HepG2 (cell line): ENCODE results near the gene CCDC178. TPM values are rescaled to one million over a fixed set of nuclear protein-coding genes. Genes with fewer than 3 reads are reported as not detected.

Source experiments
- ATAC-seq: fragments of 200-7000 bp; cut with Tn5 transposase; 3 replicates; pipeline ENCODE4 v1.9.1; 2020; ENCODE audit warnings: mild to moderate bottlenecking, moderate library complexity
- BruUV-seq: library from RNA; stranded (reverse); fragments of 400-500 nt; replicated peaks from 2 replicates; lab custom pipeline; 2021; lab: Mats Ljungman, UMichigan
- CTCF ChIA-PET: fragments of 300-600 bp; formaldehyde crosslinking; extraction: SDS; loops from one replicate; lab custom pipeline; 2021; ENCODE audit warnings: low total read pairs, inconsistent platforms, low intra/inter-chr PET ratio; lab: Yijun Ruan, JAX
- POLR2A ChIA-PET: fragments of 350-600 bp; sonication (Branson Sonifier 250); formaldehyde crosslinking; loops from one replicate; lab custom pipeline; 2020; ENCODE audit warnings: antibody characterized with exemption, inconsistent platforms; lab: Yijun Ruan, JAX
- DNase-seq: peaks from one replicate; pipeline ENCODE4 v3.0.0-alpha.2; 2015; ENCODE audit warnings: low spot score
- FAIRE-seq: peaks from 3 replicates; lab custom pipeline; 2011; peaks lifted over from hg19 to GRCh38; lab: Jason Lieb, UNC
- H2AFZ ChIP-seq: one replicate; pipeline ENCODE4 v1.6.1; 2011; ENCODE audit warnings: low read length, inconsistent platforms
- H3K27ac ChIP-seq: fragments of 300-600 bp; 3 replicates; pipeline ENCODE4 v1.8.0; 2011; ENCODE audit warnings: mixed run types, mild to moderate bottlenecking, mixed read lengths, low read length, inconsistent platforms; ENCODE audit not compliant: insufficient read depth; ENCODE audit errors: extremely low read length
- H3K27me3 ChIP-seq, 2 experiments: fragments of 200-600 bp in 1 of 2; 2 replicates in 1 of 2; 3 replicates in 1 of 2; pipeline versions ENCODE4 v1.6.0 to v1.8.0; 2011; ENCODE audit warnings: low read length in 2 of 2, mild to moderate bottlenecking in 2 of 2, moderate library complexity in 2 of 2, inconsistent platforms in 1 of 2; ENCODE audit not compliant: insufficient read depth in 2 of 2, control insufficient read depth in 1 of 2
- H3K36me3 ChIP-seq, 2 experiments: fragments of 200-600 bp in 1 of 2; replicated peaks in 1 of 2; 2 replicates in 1 of 2; 3 replicates in 1 of 2; pipeline versions ENCODE4 v1.5.1 to v1.8.0; 2011; ENCODE audit warnings: low read length in 2 of 2, inconsistent platforms in 1 of 2; ENCODE audit not compliant: insufficient read depth in 2 of 2, control insufficient read depth in 1 of 2
- H3K4me1 ChIP-seq: 2 replicates; pipeline ENCODE4 v1.5.1; 2012; ENCODE audit warnings: low read length, inconsistent platforms; ENCODE audit not compliant: insufficient read depth
- H3K4me2 ChIP-seq: 2 replicates; pipeline ENCODE4 v1.6.0; 2011; ENCODE audit warnings: low read depth, low read length, inconsistent platforms
- H3K4me3 ChIP-seq, 3 experiments: fragments of 200-600 bp in 1 of 3; sonication (generic), shearing (Covaris generic) in 1 of 3; replicated peaks in 1 of 3; 2 replicates each; pipeline ENCODE4 v1.5.1; 2011 to 2016; ENCODE audit warnings: low read length in 3 of 3, inconsistent platforms in 2 of 3, low read depth in 2 of 3, mild to moderate bottlenecking in 2 of 3, control low read depth in 1 of 3, mixed read lengths in 1 of 3; ENCODE audit not compliant: insufficient read depth in 1 of 3
- H3K79me2 ChIP-seq: one replicate; pipeline ENCODE4 v1.6.1; 2011; ENCODE audit warnings: low read length, inconsistent platforms; ENCODE audit not compliant: insufficient read depth
- H3K9ac ChIP-seq: 2 replicates; pipeline ENCODE4 v1.6.0; 2011; ENCODE audit warnings: mild to moderate bottlenecking, low read depth, low read length, inconsistent platforms; ENCODE audit not compliant: insufficient read depth
- H3K9me3 ChIP-seq: 2 replicates; pipeline ENCODE4 v1.5.1; 2012; ENCODE audit warnings: mild to moderate bottlenecking, low read length
- H4K20me1 ChIP-seq: 2 replicates; pipeline ENCODE4 v1.6.0; 2011; ENCODE audit warnings: inconsistent platforms, mild to moderate bottlenecking, low read length, moderate library complexity; ENCODE audit not compliant: insufficient read depth
- CBX5 ChIP-seq: sonication (generic); formaldehyde crosslinking; IDR thresholded peaks from 2 replicates; pipeline ENCODE4 v1.4.0; 2020; ENCODE audit warnings: missing genetic modification reagents, borderline replicate concordance
- HHEX ChIP-seq: IDR thresholded peaks from 2 replicates; pipeline ENCODE4 v1.6.1; 2016; ENCODE audit warnings: control low read depth
- HNRNPH1 ChIP-seq: fragments of 200-400 bp; formaldehyde crosslinking; optimal IDR thresholded peaks from 2 replicates; pipeline ENCODE3; 2017; ENCODE audit warnings: mild to moderate bottlenecking, low read depth, low read length
- HOXA3 ChIP-seq: sonication (generic); formaldehyde crosslinking; IDR thresholded peaks from 2 replicates; pipeline ENCODE4 v1.5.0; 2020; ENCODE audit warnings: missing genetic modification reagents
- NBN ChIP-seq: fragments of 450-650 bp; conservative IDR thresholded peaks from 2 replicates; pipeline ENCODE4 v1.6.1; 2017
- NFKB2 ChIP-seq: sonication (generic); formaldehyde crosslinking; IDR thresholded peaks from 2 replicates; pipeline ENCODE4 v1.4.0; 2020; ENCODE audit warnings: missing genetic modification reagents, borderline replicate concordance
- PREB ChIP-seq: sonication (generic); formaldehyde crosslinking; IDR thresholded peaks from 2 replicates; pipeline ENCODE4 v1.4.0; 2020; ENCODE audit warnings: missing genetic modification reagents
- SMYD3 ChIP-seq: sonication (generic); formaldehyde crosslinking; IDR thresholded peaks from 2 replicates; pipeline ENCODE4 v1.8.1; 2023; ENCODE audit warnings: mild to moderate bottlenecking, missing genetic modification reagents
- SYNCRIP ChIP-seq: fragments of 200-400 bp; formaldehyde crosslinking; IDR thresholded peaks from 2 replicates; pipeline ENCODE4 v1.6.1; 2018; ENCODE audit warnings: mild to moderate bottlenecking, low read depth, low read length; ENCODE audit not compliant: insufficient read depth
- ZNF10 ChIP-seq: sonication (generic); formaldehyde crosslinking; IDR thresholded peaks from 2 replicates; pipeline ENCODE4 v1.4.0; 2020; ENCODE audit warnings: mild to moderate bottlenecking, low read depth, missing genetic modification reagents, borderline replicate concordance
- ZNF530 ChIP-seq: sonication (generic); formaldehyde crosslinking; IDR thresholded peaks from 2 replicates; pipeline ENCODE4 v1.5.0; 2020; ENCODE audit warnings: low read depth, mild to moderate bottlenecking, missing genetic modification reagents
- ZSCAN29 ChIP-seq: sonication (generic); formaldehyde crosslinking; conservative IDR thresholded peaks from 2 replicates; pipeline ENCODE4 v1.4.0; 2020; ENCODE audit warnings: mild to moderate bottlenecking, missing genetic modification reagents
- WGBS: methylation state at CpG from one replicate; pipeline ENCODE4 v1.1.6; 2017; ENCODE audit warnings: low lambda C conversion rate; 5-methylcytosine and 5-hydroxymethylcytosine counted together
- in situ Hi-C: cut with HindIII; loops from 2 replicates; pipeline ENCODE4 v1.10.0; 2017; ENCODE audit warnings: low pct_unique_long_range_greater_than_20kb; ENCODE audit not compliant: extremely low pct_ligation_motif_present
- intact Hi-C: fragments of 100-400 bp; cut with micrococcal nuclease; formaldehyde crosslinking; loops from one replicate; pipeline ENCODE4 v1.10.0; 2022; ENCODE audit not compliant: unreplicated experiment
- polyA plus RNA-seq, 8 experiments: library from polyadenylated mRNA; depleted of rRNA in 3 of 8; stranded (reverse) in 7 of 8; unstranded in 1 of 8; fragments of >200 nt; fragmentation: Illumina TruSeq in 4 of 8; extraction: Trizol in 4 of 8; gene quantifications; 2 replicates each; pipeline versions ENCODE4 v1.2.1 to v1.2.3, GENCODE V29; 2011 to 2016; ENCODE audit warnings: low read depth in 4 of 8, missing spikeins in 1 of 8, mixed read lengths in 1 of 8; ENCODE audit not compliant: insufficient read depth in 1 of 8
- total RNA-seq, 5 experiments: library from RNA; depleted of rRNA; stranded (reverse); fragments of >200 nt; fragmentation: Illumina TruSeq; extraction: Trizol; gene quantifications; 2 replicates each; pipeline ENCODE4 v1.2.3, GENCODE V29; 2016; ENCODE audit warnings: low read depth in 1 of 5
- TF ChIP-seq, protein P1 (sequence below): sonication (generic); IDR thresholded peaks from 2 replicates; pipeline ENCODE4 v1.6.1; 2016; ENCODE audit warnings: low read depth, borderline replicate concordance
- TF ChIP-seq, protein P2 (sequence below): sonication (generic); formaldehyde crosslinking; IDR thresholded peaks from 2 replicates; pipeline ENCODE4 v1.5.0; 2020; ENCODE audit warnings: missing genetic modification reagents, mild to moderate bottlenecking, borderline replicate concordance
- TF ChIP-seq, protein P3 (sequence below): sonication (generic); formaldehyde crosslinking; IDR thresholded peaks from 2 replicates; pipeline ENCODE4 v1.4.0; 2020; ENCODE audit warnings: missing genetic modification reagents
- TF ChIP-seq, protein P4 (sequence below): sonication (generic); formaldehyde crosslinking; IDR thresholded peaks from 2 replicates; pipeline ENCODE4 v1.4.0; 2020; ENCODE audit warnings: mild to moderate bottlenecking, missing genetic modification reagents, borderline replicate concordance

CCDC178 gene
- total and polyA plus RNA-seq, 2 of the 13 experiments (the other 11 are each of a cell fraction or from before 2014, with no cell fraction given): not detected

- no peaks in the 10 kb centered on the region for H3K4me1 ChIP-seq
- FAIRE-seq (no peak), DNase-seq (no peak), ATAC-seq (no peak)
- no peak overlapping the region for H3K4me3 ChIP-seq
- BruUV-seq: no TSS peak
- H2AFZ ChIP-seq: no peak overlapping the region
- no peak overlapping the region for H3K9ac ChIP-seq
- WGBS: 0% methylated on average over 2 of the region's 2 CpGs
- H3K9me3 ChIP-seq: no peaks in the 10 kb centered on the region
- H3K4me2 ChIP-seq: no peak overlapping the region
- no peaks in the 10 kb centered on the region for H3K79me2 ChIP-seq
- H4K20me1 ChIP-seq: no peaks in the 10 kb centered on the region
- in situ Hi-C loops: no loop called here
- ChIA-PET POLR2A (no interaction called here), CTCF (no interaction called here)
- H3K27ac ChIP-seq: no peak overlapping the region
- H3K27me3 ChIP-seq: no peaks in the 10 kb centered on the region
- intact Hi-C loops: no loop called here
- H3K36me3 ChIP-seq: no peaks in the 10 kb centered on the region
- TF ChIP-seq CBX5 (CRISPR knock-in tag) (no peak), SMYD3 (CRISPR knock-in tag) (no peak), ZNF530 (CRISPR knock-in tag) (no peak), NBN (no peak), HOXA3 (CRISPR knock-in tag) (no peak), NFKB2 (no peak), ZNF10 (CRISPR knock-in tag) (no peak), HNRNPH1 (no peak), SYNCRIP (no peak), PREB (no peak), HHEX (CRISPR knock-in tag) (no peak), ZSCAN29 (CRISPR knock-in tag) (no peak)
- TF ChIP-seq, protein P1, sequence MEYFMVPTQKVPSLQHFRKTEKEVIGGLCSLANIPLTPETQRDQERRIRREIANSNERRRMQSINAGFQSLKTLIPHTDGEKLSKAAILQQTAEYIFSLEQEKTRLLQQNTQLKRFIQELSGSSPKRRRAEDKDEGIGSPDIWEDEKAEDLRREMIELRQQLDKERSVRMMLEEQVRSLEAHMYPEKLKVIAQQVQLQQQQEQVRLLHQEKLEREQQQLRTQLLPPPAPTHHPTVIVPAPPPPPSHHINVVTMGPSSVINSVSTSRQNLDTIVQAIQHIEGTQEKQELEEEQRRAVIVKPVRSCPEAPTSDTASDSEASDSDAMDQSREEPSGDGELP: no peak
- TF ChIP-seq, protein P2, sequence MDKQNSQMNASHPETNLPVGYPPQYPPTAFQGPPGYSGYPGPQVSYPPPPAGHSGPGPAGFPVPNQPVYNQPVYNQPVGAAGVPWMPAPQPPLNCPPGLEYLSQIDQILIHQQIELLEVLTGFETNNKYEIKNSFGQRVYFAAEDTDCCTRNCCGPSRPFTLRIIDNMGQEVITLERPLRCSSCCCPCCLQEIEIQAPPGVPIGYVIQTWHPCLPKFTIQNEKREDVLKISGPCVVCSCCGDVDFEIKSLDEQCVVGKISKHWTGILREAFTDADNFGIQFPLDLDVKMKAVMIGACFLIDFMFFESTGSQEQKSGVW: no peak
- TF ChIP-seq, protein P3, sequence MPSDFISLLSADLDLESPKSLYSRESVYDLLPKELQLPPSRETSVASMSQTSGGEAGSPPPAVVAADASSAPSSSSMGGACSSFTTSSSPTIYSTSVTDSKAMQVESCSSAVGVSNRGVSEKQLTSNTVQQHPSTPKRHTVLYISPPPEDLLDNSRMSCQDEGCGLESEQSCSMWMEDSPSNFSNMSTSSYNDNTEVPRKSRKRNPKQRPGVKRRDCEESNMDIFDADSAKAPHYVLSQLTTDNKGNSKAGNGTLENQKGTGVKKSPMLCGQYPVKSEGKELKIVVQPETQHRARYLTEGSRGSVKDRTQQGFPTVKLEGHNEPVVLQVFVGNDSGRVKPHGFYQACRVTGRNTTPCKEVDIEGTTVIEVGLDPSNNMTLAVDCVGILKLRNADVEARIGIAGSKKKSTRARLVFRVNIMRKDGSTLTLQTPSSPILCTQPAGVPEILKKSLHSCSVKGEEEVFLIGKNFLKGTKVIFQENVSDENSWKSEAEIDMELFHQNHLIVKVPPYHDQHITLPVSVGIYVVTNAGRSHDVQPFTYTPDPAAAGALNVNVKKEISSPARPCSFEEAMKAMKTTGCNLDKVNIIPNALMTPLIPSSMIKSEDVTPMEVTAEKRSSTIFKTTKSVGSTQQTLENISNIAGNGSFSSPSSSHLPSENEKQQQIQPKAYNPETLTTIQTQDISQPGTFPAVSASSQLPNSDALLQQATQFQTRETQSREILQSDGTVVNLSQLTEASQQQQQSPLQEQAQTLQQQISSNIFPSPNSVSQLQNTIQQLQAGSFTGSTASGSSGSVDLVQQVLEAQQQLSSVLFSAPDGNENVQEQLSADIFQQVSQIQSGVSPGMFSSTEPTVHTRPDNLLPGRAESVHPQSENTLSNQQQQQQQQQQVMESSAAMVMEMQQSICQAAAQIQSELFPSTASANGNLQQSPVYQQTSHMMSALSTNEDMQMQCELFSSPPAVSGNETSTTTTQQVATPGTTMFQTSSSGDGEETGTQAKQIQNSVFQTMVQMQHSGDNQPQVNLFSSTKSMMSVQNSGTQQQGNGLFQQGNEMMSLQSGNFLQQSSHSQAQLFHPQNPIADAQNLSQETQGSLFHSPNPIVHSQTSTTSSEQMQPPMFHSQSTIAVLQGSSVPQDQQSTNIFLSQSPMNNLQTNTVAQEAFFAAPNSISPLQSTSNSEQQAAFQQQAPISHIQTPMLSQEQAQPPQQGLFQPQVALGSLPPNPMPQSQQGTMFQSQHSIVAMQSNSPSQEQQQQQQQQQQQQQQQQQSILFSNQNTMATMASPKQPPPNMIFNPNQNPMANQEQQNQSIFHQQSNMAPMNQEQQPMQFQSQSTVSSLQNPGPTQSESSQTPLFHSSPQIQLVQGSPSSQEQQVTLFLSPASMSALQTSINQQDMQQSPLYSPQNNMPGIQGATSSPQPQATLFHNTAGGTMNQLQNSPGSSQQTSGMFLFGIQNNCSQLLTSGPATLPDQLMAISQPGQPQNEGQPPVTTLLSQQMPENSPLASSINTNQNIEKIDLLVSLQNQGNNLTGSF (CRISPR knock-in tag): no peak
- TF ChIP-seq, protein P4, sequence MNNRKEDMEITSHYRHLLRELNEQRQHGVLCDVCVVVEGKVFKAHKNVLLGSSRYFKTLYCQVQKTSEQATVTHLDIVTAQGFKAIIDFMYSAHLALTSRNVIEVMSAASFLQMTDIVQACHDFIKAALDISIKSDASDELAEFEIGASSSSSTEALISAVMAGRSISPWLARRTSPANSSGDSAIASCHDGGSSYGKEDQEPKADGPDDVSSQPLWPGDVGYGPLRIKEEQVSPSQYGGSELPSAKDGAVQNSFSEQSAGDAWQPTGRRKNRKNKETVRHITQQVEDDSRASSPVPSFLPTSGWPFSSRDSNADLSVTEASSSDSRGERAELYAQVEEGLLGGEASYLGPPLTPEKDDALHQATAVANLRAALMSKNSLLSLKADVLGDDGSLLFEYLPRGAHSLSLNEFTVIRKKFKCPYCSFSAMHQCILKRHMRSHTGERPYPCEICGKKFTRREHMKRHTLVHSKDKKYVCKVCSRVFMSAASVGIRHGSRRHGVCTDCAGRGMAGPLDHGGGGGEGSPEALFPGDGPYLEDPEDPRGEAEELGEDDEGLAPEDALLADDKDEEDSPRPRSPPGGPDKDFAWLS (CRISPR knock-in tag): no peak
Observed at GRCh38 chr18:33146014-33146413, 294.5 kb downstream of the CCDC178 start.
